ENCODE results near the gene ZNF185.
"Not testable (repeated sequence)": the region's sequence is repeated elsewhere in the genome, so short reads cannot be mapped to it uniquely, and the experiment has no call there.

Gene ZNF185

DNA sequence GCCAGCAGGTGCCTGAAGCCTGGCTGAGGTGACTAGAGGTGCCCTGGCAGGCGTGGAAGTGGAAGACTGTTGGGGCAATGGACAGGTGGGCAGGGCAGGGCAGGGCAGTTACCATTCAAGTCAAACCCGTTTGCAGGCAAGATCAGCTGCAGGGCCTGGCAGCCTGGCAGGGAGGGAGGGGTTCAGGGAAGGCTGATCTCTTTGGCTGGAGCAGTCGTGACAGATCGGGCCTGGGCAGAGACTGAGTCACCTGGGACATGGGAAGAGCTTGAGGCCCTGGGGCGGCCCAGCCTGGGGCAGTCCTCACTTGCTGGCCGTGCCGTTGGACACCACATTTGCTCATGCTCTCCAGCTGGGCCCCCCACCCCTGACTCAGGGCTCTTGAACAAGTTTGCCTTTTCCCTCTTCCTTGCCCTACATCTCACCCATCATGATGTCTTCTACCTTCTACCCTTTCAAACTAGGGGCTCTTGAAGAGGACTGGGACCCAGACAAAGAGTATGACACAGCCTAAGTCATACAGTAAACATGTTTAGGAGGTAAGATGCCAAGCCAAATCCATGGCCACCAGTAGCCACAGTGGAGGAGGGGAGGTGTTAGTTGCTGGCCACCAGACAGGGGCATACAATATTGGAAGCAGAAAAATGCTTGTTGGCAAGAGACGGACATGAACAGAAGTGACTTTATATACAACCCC, 2.0 kb upstream of the ZNF185 start:
- no peak for DNase-seq (ENCODE audit: low read depth in 2 of 2)

GRCh38 chrX:152896450-152896849, 1.4 kb upstream of the ZNF185 start:
- DNase-seq (ENCODE audit: low read depth in 2 of 2), result no peak

GRCh38 chrX:152898442-152898841, 575 bp downstream of the ZNF185 start:
- no peak for DNase-seq (ENCODE audit: low read depth in 2 of 2)

DNA sequence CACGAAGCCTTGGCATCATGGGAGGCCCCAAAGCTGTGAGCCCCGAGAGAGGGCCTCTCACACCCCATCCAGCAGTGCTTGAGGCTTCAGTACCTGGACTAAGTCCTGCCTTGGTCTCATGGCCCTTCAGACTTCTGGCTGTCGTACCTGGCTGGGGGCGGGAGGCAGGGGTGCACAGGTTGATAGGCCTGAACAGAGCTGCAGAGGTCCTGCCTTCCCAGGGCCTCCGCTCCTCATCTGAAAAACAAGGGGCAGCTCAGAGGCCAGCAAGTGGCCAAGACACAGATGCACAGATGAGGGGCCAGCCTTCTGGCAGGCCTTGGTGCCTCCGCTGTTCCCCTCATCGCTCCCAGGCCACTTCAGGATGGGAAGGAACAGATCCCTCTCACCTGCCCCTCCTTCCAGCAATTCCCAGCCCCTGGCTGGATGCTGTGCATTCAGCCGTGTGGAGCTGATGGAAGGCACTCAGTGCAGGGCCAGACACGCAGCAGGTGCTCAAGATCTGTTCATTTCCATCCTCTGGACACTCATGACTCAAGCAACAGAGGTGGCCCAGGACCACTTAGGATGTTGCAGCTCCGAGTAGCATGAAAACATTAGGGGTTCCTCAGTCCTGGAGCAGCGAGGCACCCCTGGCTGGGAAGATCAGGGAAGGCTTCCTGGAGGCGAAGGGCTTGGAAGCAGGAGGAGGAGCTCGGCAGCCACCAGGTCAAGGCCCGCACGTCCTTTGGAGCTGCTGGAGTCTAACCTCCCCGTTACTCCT, 1.4 kb downstream of the ZNF185 start:
- DNase-seq (ENCODE audit: low read depth in 2 of 2), result no peak

- no peak for DNase-seq (ENCODE audit: low read depth in 2 of 2)
These were observed 2.2 kb downstream of the ZNF185 start for GRCh38 chrX:152899874-152900719.

GRCh38 chrX:152900937-152901445, 3.1 kb downstream of the ZNF185 start:
- DNase-seq (ENCODE audit: low read depth in 2 of 2), result no peak

- DNase-seq (ENCODE audit: low read depth in 2 of 2), result no peak
These were observed 4.1 kb downstream of the ZNF185 start for GRCh38 chrX:152901816-152902501.

GRCh38 chrX:152902502-152902820, 4.6 kb downstream of the ZNF185 start:
- DNase-seq (ENCODE audit: low read depth in 2 of 2), result no peak

DNA sequence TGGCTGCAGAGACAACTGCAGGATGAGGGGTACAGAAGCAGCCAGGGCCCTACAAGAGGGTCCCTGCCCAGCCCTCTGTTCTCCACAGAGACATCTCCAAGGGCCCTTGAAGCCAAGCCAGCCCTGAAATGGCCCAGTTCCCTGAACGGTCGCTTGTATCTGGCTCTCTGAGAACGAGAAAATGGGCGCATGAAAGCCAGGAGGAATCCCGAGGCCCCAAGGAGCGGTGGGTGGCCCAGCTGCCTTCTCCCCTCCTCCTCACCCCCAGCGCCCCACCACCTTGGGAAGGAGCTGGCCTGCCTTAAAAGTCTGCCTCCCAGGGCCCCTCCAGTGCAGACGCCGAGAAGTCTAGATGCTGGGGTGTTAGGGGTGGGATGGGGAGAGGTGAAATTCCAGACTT, 5.7 kb downstream of the ZNF185 start:
- DNase-seq (ENCODE audit: low read depth in 2 of 2), result no peak

- peak in 1 of 2 experiments; percentile 23 for DNase-seq (ENCODE audit: low read depth in 2 of 2)
These were observed 6.5 kb downstream of the ZNF185 start for GRCh38 chrX:152904151-152905080.

DNA sequence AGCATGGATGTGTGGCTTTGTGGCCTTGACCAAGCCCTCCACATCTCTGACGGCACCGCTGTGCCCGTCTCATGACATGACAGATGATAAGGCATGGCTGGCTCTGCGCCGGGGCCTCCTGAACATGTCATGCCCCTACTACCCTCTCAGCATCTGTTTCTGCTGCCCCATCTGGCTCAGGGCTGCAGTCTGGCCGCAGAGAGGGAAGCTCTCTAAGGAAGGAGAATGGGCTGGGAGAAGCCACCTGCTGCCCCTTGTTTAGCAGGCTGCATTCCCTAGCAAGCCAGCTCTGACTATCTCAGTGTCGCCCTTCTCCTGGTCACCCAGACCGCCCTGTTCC, 7.2 kb downstream of the ZNF185 start:
- no peak for DNase-seq (ENCODE audit: low read depth in 2 of 2)

DNA sequence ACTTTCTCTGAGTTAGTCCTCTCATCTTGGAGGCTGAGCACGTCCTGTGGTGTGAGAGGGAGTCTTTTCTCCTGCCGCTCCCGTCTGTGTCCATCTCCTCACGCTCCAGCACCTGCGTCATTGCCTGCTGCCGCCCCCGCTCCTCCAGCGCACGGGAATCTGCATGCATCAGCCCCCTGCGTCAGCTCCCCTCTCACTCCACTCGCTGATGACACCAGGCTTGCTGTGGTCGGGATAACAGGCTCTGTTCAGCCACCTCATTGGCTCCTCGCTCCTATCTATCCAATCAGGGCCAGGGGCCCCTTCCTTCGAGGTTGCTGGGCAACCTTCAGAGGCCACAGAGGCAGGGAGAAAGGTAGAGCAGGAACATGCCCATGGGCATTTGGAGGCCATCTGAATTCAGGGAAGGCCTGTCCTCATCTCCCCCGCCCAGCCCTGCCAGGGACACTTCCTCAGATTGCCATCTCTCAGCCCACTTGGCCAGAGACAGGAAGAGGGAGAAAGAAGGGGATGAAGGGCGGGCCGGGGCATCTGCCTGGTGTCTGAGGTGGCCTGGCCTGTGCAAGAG, 9.3 kb downstream of the ZNF185 start:
- DNase-seq (ENCODE audit: low read depth in 2 of 2), result peak in 1 of 2 experiments; percentile 25

- no peak for DNase-seq (ENCODE audit: low read depth in 2 of 2)
These were observed 10.6 kb downstream of the ZNF185 start for GRCh38 chrX:152908486-152908885.

DNA sequence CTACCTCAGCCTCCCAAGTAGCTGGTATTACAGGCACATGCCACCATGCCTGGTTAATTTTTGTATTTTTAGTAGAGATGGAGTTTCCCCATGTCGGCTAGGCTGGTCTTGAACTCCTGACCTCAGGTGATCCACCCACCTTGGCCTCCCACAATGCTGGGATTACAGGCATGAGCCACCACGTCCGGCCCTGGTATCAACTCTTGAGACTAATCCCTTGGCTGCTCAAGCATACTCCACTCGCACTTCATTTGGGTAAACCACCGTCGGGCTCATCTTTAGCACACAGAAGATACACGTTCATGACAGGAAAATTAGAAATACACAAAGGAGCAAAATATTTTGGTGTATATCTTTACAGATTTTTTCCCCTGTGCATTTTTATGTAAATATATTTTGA, 12.2 kb downstream of the ZNF185 start:
- DNase-seq (ENCODE audit: low read depth in 2 of 2), result not testable (repeated sequence)

DNA sequence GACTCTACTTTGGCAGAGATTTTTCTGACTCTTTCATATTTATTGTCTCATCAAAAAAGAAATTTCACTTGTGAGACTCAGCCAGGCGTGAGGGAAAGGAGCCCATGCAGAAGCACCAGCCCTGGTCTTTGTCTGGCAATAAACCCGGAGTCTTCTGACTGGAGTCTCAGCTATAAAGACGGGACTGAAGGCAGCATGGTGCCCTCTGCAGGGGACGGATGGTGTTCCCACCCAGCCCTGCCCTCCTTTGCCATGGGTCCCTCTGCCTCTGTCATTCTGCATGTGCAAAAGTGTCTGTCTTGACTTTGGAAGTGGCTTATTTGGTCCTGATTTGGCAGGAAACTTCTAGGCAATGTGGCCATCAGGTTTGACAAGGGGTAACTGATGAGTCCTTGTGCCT, 14.2 kb downstream of the ZNF185 start:
- DNase-seq (ENCODE audit: low read depth in 2 of 2), result no peak

GRCh38 chrX:152912641-152913040, 14.8 kb downstream of the ZNF185 start:
- DNase-seq (ENCODE audit: low read depth in 2 of 2), result no peak

GRCh38 chrX:152913346-152913745, 15.5 kb downstream of the ZNF185 start:
- no peak for DNase-seq (ENCODE audit: low read depth in 2 of 2)

- no peak for DNase-seq (ENCODE audit: low read depth in 2 of 2)
These were observed 16.0 kb downstream of the ZNF185 start for GRCh38 chrX:152913910-152914309.

DNA sequence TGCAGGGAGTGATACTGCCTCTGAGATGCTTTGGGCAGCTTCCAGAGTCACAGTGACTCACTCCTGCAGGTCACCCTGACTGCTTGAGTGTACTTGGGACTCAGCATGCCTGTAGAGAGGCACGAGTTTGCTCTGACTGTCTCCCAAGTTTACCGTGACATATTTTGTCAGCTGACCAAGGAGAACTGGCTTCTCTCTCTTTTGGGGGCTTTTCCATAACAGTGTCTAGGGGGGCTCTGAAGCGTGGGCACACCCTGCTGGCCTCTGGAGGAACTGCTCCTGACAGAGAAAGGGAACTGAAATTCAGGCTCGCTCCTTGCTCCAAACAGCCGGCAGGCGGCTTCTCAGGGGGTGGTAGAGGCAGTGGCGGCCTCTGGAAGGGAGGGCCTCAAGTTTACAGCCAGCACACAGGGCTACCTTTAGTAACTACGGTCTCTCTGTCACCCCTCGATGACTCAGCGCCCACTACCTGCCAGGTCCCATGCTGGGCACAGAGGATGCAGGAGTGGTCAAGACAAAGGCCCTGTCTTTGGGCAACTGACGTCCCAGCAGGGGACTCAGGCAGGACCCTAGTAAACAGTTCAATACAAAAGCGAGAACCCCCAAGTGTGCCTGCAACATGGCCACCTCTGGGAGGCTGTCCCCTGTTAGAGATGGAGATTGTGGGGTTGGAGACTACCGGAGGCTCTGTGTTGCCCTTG, 17.8 kb downstream of the ZNF185 start:
- DNase-seq (ENCODE audit: low read depth in 2 of 2), result peak in 1 of 2 experiments; percentile 2
